Measurements from ENCODE around the gene EFHD1. TPM values are rescaled to one million over a fixed set of nuclear protein-coding genes. Genes with fewer than 3 reads are reported as not detected.
"Not testable (repeated sequence)": the region's sequence is repeated elsewhere in the genome, so short reads cannot be mapped to it uniquely, and the experiment has no call there.

The EFHD1 gene
- total RNA-seq, 2 donors from 2014 or later: 0.71 to 1.1 TPM

DNA sequence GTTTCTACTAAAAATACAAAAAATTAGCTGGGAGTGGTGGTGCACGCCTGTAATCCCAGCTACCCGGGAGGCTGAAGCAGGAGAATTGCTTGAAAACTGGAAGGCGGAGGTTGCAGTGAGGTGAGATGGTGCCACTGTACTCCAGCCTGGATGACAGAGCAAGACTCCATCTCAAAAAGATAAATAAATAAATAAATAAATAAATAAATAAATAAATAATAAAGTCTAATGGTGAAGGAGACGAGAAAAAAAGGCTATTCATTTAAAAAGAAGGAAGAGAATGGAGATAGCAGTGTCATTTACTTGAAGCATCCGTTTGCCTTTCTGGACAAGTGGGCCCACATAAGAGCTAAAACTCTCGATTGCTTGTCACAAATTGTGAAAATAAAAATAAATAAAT is 52.0 kb downstream of the EFHD1 start:
- H3K27me3 Mint-ChIP-seq: not testable (repeated sequence)

DNA sequence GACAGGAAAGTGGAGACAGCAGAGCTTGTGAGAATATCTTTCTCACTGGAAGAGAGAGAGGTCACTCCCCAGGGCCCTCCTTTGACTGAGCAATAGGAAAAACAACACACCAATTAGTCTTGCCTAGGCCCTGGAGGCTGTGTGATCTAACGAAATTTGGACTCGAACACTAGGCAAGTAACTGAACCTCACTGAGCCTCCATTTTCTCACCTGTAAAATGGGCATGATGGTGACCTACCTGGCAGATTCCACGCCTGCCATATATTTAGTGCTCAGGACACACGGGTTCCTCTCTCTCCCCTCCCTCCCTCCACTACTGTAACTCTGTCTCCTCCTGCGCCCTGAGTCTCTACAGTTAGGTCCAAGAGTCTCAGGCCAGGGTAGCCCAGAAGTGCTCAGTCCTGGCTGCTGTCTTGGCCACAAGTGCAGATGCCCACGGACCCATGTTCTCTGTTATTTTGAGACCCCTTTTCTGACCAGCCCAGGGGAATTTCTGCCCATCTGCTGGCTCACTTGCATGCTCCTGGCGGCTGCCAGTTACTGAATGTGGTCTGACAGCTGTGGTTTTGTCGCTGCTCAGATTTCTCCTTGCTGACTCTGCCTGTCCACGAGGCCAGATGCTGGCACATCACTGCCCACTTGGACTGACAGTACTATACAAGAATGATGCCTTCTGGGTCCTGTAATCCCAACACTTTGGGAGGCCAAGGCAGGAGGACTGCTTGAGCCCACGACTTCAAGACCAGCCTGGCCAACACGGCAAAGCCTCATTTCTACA is 54.2 kb downstream of the EFHD1 start:
- no peaks in the 10 kb centered on the region for H3K9me3 Mint-ChIP-seq
- no peak for ATAC-seq (replicated peaks)
- no peaks in the 10 kb centered on the region for H3K36me3 Mint-ChIP-seq (ENCODE audit: low read depth)
- no peaks in the 10 kb centered on the region for H3K27me3 Mint-ChIP-seq
- H3K4me3 Mint-ChIP-seq: no peak overlapping the region
- no peak overlapping the region for H3K27ac Mint-ChIP-seq
- no peaks in the 10 kb centered on the region for H3K4me1 Mint-ChIP-seq

More for the DNA sequence above, 52.0 kb downstream of the EFHD1 start:
- H3K9me3 Mint-ChIP-seq; H3K36me3 Mint-ChIP-seq (ENCODE audit: low read depth); ATAC-seq (replicated peaks); H3K4me3 Mint-ChIP-seq; H3K4me1 Mint-ChIP-seq; H3K27ac Mint-ChIP-seq: not testable (repeated sequence)

DNA sequence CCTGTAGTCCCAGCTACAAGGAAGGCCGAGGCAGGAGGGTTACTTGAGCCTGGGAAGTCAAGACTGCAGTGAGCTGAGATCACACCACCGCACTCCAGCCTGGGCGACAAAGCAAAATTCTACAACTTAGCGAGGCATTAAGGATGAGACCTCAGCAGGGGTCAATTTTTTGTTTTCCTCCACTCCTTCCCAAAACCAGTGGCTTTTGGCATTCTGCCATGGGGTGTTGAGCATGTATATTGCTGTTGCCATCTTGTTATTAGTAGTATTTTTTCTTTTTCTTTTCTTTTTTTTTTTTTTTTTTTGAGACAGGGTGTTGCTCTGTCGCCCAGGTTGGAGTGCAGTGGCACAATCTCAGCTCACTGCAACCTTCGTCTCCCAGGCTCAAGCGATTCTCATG is 54.8 kb downstream of the EFHD1 start:
- ATAC-seq (replicated peaks): no peak
- no peaks in the 10 kb centered on the region for H3K9me3 Mint-ChIP-seq
- no peak overlapping the region for H3K4me3 Mint-ChIP-seq
- no peaks in the 10 kb centered on the region for H3K27me3 Mint-ChIP-seq
- no peaks in the 10 kb centered on the region for H3K36me3 Mint-ChIP-seq (ENCODE audit: low read depth)
- H3K4me1 Mint-ChIP-seq: no peaks in the 10 kb centered on the region
- H3K27ac Mint-ChIP-seq: no peak overlapping the region

GRCh38 chr2:232689152-232689910 is 55.9 kb downstream of the EFHD1 start:
- Mint-ChIP-seq H3K4me1 (no peaks in the 10 kb centered on the region), H3K9me3 (no peaks in the 10 kb centered on the region), H3K4me3 (no peak overlapping the region), H3K36me3 (ENCODE audit: low read depth) (no peaks in the 10 kb centered on the region), H3K27me3 (no peaks in the 10 kb centered on the region), H3K27ac (no peak overlapping the region)
- ATAC-seq (replicated peaks): no peak

- not testable (repeated sequence) for H3K9me3 Mint-ChIP-seq; ATAC-seq (replicated peaks)
These were observed 57.7 kb downstream of the EFHD1 start for GRCh38 chr2:232691117-232691516.

DNA sequence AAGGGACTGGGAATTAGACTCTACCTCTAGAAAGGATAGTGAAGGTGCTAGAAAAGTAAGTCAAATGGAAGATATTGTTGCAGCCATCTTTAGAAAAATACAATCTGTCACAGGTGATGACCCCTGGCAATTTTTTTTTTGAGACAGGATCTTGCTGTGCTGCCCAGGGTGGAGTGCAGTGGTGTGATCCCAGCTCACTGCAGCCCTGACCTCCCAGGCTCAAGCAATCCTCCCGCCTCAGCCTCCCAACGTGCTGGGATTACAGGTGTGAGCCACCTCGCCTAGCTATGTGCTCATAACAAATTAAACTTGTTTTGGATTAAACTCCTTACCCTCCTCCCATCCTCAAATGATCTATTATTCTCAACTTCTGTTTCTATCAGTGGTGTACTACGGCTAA is 59.9 kb downstream of the EFHD1 start:
- Mint-ChIP-seq H3K4me3 (no peak overlapping the region), H3K4me1 (no peaks in the 10 kb centered on the region), H3K27me3 (no peaks in the 10 kb centered on the region), H3K36me3 (ENCODE audit: low read depth) (peaks cover 7% of the 10 kb centered on the region), H3K9me3 (no peaks in the 10 kb centered on the region), H3K27ac (peak overlapping the region; percentile 38)
- ATAC-seq (replicated peaks): no peak

More at GRCh38 chr2:232691117-232691516, 57.7 kb downstream of the EFHD1 start:
- H3K4me1 Mint-ChIP-seq; H3K4me3 Mint-ChIP-seq; H3K27me3 Mint-ChIP-seq; H3K27ac Mint-ChIP-seq; H3K36me3 Mint-ChIP-seq (ENCODE audit: low read depth): not testable (repeated sequence)

DNA sequence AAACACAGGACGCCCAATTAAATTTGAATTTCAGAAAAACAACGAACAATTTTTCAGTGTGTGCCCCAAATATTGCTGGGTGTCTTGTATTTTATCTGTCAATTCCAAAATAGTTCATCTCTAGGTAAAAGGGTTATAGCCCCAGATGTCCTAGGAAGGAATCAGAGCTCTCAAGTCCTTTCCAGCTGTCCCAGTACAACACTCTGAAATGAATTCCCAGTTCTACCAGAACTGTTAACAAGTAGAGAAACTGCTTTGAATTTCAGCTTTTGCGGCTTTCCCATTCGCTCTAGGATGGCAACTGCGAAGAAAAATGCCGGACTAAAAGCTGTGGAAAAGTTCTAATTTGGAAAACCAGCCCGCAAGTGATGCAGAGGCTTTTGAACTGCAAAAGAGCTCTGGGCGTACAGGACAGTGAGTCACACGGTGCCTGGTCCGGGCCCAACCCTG is 63.2 kb downstream of the EFHD1 start:
- peak overlapping the region; percentile 95 for H3K27ac Mint-ChIP-seq
- ATAC-seq (replicated peaks): no peak
- H3K9me3 Mint-ChIP-seq: no peaks in the 10 kb centered on the region
- peaks cover 34% of the 10 kb centered on the region for H3K36me3 Mint-ChIP-seq (ENCODE audit: low read depth)
- no peaks in the 10 kb centered on the region for H3K27me3 Mint-ChIP-seq
- H3K4me3 Mint-ChIP-seq: peak overlapping the region; percentile 98
- H3K4me1 Mint-ChIP-seq: peaks cover 19% of the 10 kb centered on the region

DNA sequence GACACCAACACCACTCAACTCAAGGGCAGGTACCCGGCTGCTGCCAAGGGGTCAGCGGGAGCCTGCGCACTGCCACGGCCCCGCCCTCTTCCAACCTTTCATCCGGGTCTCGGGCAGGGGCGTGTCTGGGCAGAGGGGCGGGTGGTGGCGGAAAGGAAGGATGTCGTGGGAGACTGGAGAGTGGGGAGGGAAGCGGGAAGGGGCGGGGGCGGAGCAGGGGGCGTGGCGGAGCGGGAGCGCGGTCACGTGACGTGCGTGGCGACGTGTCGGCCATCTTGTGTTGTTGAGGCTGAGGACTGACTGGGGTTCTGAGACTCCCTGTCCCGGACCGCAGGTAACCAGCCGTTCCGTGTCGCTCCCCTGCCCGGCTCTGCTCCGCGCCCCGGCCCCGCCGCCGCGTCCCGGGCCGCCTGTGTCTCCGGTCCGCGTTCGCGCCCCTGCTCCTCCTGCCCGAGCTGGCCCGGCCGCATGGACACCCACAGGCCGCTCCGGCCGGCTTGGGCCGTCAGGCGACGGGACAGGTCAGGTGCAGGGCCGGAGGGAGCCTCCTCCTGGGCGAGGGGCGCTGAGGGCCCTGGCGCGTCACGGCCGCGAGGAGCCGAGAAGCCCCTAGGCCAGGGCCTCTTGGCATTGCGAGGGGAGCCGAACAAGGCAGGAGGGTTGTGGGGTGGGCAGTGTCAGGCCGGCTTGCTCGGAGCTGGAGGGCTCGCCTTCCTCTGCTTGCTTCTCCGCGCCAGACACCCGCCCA is 63.8 kb downstream of the EFHD1 start, which contains the start of gene GIGYF2:
Gene GIGYF2, plus strand, starts transcription at position 273 of the 748 bp plus-strand sequence. CDS start 37,867 bp downstream, outside the sequence.
- ATAC-seq (replicated peaks): peak; percentile 96
- H3K27me3 Mint-ChIP-seq: no peaks in the 10 kb centered on the region
- H3K36me3 Mint-ChIP-seq (ENCODE audit: low read depth): peaks cover 38% of the 10 kb centered on the region
- H3K27ac Mint-ChIP-seq: peak within 1 kb of the TSS; percentile 95
- H3K4me1 Mint-ChIP-seq: peaks cover 19% of the 10 kb centered on the region
- peak within 1 kb of the TSS; percentile 98 for H3K4me3 Mint-ChIP-seq
- no peaks in the 10 kb centered on the region for H3K9me3 Mint-ChIP-seq

DNA sequence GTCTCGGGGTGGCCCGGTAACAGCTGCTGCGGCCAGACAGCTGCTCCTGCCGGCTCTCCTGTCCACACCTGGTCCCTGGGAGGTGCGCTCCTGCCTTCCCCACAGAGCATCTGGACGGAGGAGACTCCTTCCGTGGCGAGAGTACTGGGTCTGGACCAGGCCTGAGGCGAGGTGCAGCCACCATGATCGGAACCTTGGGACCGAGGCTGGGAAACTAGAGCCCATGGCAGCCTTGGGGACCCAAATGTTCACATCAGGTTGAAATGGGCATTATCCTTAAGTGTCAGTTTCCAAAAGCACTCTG is 64.4 kb downstream of the EFHD1 start:
- no peak for ATAC-seq (replicated peaks)
- Mint-ChIP-seq H3K27ac (peak overlapping the region; percentile 95), H3K4me3 (peak overlapping the region; percentile 98), H3K9me3 (no peaks in the 10 kb centered on the region), H3K36me3 (ENCODE audit: low read depth) (peaks cover 43% of the 10 kb centered on the region), H3K27me3 (no peaks in the 10 kb centered on the region), H3K4me1 (peaks cover 19% of the 10 kb centered on the region)

GRCh38 chr2:232698556-232699091 is 65.2 kb downstream of the EFHD1 start:
- Mint-ChIP-seq H3K9me3 (no peaks in the 10 kb centered on the region), H3K36me3 (ENCODE audit: low read depth) (peaks cover 52% of the 10 kb centered on the region)

DNA sequence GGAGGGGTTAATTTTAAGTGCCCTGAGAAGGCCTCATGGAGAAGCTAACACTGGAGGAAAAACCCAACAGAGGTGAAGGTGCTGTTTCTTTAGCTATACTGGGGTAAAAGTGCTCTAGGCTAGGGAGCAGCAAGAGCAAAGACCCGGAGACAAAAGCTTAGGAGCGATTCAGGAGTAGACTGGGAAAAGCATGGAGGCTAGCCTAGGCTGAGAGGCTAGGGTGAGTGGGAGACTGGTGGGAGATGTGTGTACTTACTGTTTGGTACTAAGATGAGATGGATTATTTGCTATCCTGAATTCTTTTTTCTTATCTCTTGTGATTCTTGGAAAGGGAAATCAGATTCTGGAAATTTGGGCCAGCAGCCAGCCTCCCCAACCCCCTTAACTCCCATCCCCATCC is 65.7 kb downstream of the EFHD1 start:
- Mint-ChIP-seq H3K27me3 (no peaks in the 10 kb centered on the region), H3K4me1 (peaks cover 19% of the 10 kb centered on the region), H3K27ac (peak overlapping the region; percentile 95), H3K36me3 (ENCODE audit: low read depth) (peaks cover 57% of the 10 kb centered on the region), H3K9me3 (no peaks in the 10 kb centered on the region), H3K4me3 (peak overlapping the region; percentile 98)
- ATAC-seq (replicated peaks): no peak

More at GRCh38 chr2:232698556-232699091, 65.2 kb downstream of the EFHD1 start:
- no peaks in the 10 kb centered on the region for H3K27me3 Mint-ChIP-seq
- H3K4me3 Mint-ChIP-seq: peak overlapping the region; percentile 98
- H3K4me1 Mint-ChIP-seq: peaks cover 19% of the 10 kb centered on the region
- ATAC-seq (replicated peaks): no peak
- peak overlapping the region; percentile 95 for H3K27ac Mint-ChIP-seq

- no peaks in the 10 kb centered on the region for H3K27me3 Mint-ChIP-seq
- H3K9me3 Mint-ChIP-seq: no peaks in the 10 kb centered on the region
- peaks cover 19% of the 10 kb centered on the region for H3K4me1 Mint-ChIP-seq
- ATAC-seq (replicated peaks): no peak
- peak overlapping the region; percentile 31 for H3K27ac Mint-ChIP-seq
- peak overlapping the region; percentile 98 for H3K4me3 Mint-ChIP-seq
- peaks cover 67% of the 10 kb centered on the region for H3K36me3 Mint-ChIP-seq (ENCODE audit: low read depth)
These were observed 66.8 kb downstream of the EFHD1 start for GRCh38 chr2:232700154-232700553.

- peaks cover 5% of the 10 kb centered on the region for H3K4me1 Mint-ChIP-seq
- no peaks in the 10 kb centered on the region for H3K9me3 Mint-ChIP-seq
- no peak for ATAC-seq (replicated peaks)
- no peak overlapping the region for H3K4me3 Mint-ChIP-seq
- no peak overlapping the region for H3K27ac Mint-ChIP-seq
- H3K36me3 Mint-ChIP-seq (ENCODE audit: low read depth): peaks cover 94% of the 10 kb centered on the region
- no peaks in the 10 kb centered on the region for H3K27me3 Mint-ChIP-seq
These were observed 73.7 kb downstream of the EFHD1 start for GRCh38 chr2:232707076-232707475.

GRCh38 chr2:232713505-232713904 is 80.1 kb downstream of the EFHD1 start:
- ATAC-seq (replicated peaks): no peak
- no peaks in the 10 kb centered on the region for H3K9me3 Mint-ChIP-seq
- H3K4me1 Mint-ChIP-seq: peaks cover 15% of the 10 kb centered on the region
- no peak overlapping the region for H3K27ac Mint-ChIP-seq
- H3K4me3 Mint-ChIP-seq: no peak overlapping the region
- H3K36me3 Mint-ChIP-seq (ENCODE audit: low read depth): peaks cover 91% of the 10 kb centered on the region
- no peaks in the 10 kb centered on the region for H3K27me3 Mint-ChIP-seq

Data from activated T-helper 17 cell treated with anti-CD3 and anti-CD28 coated beads, Interleukin-2, amount 50 U/mL, for 72 hours (primary cell).